Loucy (cell line): ENCODE results near the gene OTOP3.

Experiments used
- H2AFZ ChIP-seq: fragments of 200-600 bp; sonication (generic); 2 replicates; pipeline ENCODE4 v1.6.0; 2016; ENCODE audit warnings: antibody characterized with exemption, mild to moderate bottlenecking, low read length, moderate library complexity
- H3F3A ChIP-seq: fragments of 200-600 bp; 2 replicates; pipeline ENCODE4 v1.6.0; 2016; ENCODE audit warnings: antibody characterized with exemption, low read depth, mild to moderate bottlenecking
- H3K27me3 ChIP-seq: fragments of 200-600 bp; sonication (generic); 2 replicates; pipeline ENCODE4 v1.6.1; 2014; ENCODE audit warnings: low read length, mild to moderate bottlenecking; ENCODE audit not compliant: insufficient read depth, poor library complexity, severe bottlenecking
- H3K36me3 ChIP-seq: fragments of 200-600 bp; sonication (generic); 2 replicates; pipeline ENCODE4 v1.6.1; 2016; ENCODE audit warnings: low read length; ENCODE audit not compliant: insufficient read depth
- H3K4me1 ChIP-seq: fragments of 200-600 bp; sonication (generic); 2 replicates; pipeline ENCODE4 v1.5.1; 2014; ENCODE audit warnings: low read length, mild to moderate bottlenecking; ENCODE audit not compliant: insufficient read depth, poor library complexity, severe bottlenecking
- H3K4me2 ChIP-seq: fragments of 200-600 bp; sonication (generic); 2 replicates; pipeline ENCODE4 v1.6.0; 2014; ENCODE audit warnings: antibody characterized with exemption, low read length, low read depth, mild to moderate bottlenecking; ENCODE audit not compliant: poor library complexity, severe bottlenecking
- H3K4me3 ChIP-seq: fragments of 200-600 bp; sonication (generic); 2 replicates; pipeline ENCODE4 v1.5.1; 2014; ENCODE audit warnings: low read length, mild to moderate bottlenecking, mixed read lengths; ENCODE audit not compliant: poor library complexity, severe bottlenecking
- H3K79me2 ChIP-seq: fragments of 200-600 bp; sonication (generic); 2 replicates; pipeline ENCODE4 v1.6.1; 2014; ENCODE audit warnings: low read length; ENCODE audit not compliant: insufficient read depth
- H3K9ac ChIP-seq: fragments of 200-600 bp; sonication (generic); 2 replicates; pipeline ENCODE4 v1.6.0; 2014; ENCODE audit warnings: mild to moderate bottlenecking, low read depth, low read length, moderate library complexity; ENCODE audit not compliant: poor library complexity, severe bottlenecking
- H3K9me2 ChIP-seq: fragments of 200-600 bp; sonication (generic); replicated peaks from 2 replicates; pipeline ENCODE4 v1.6.1; 2016; ENCODE audit warnings: low read depth, low read length, mixed read lengths
- H3K9me3 ChIP-seq: fragments of 200-600 bp; sonication (generic); 2 replicates; pipeline ENCODE4 v1.6.1; 2014; ENCODE audit warnings: mild to moderate bottlenecking, antibody characterized with exemption, low read length, low read depth; ENCODE audit not compliant: insufficient read depth
- H4K20me1 ChIP-seq: fragments of 200-600 bp; sonication (generic); 2 replicates; pipeline ENCODE4 v1.6.0; 2014; ENCODE audit warnings: antibody characterized with exemption, low read length, mild to moderate bottlenecking; ENCODE audit not compliant: insufficient read depth, poor library complexity, severe bottlenecking
- EZH2phosphoT487 ChIP-seq: fragments of 200-600 bp; IDR thresholded peaks from 2 replicates; pipeline ENCODE4 v1.6.1; 2018; ENCODE audit warnings: antibody characterized with exemption, mild to moderate bottlenecking, moderate library complexity, borderline replicate concordance
- TF ChIP-seq, protein P1 (sequence below): fragments of 200-600 bp; sonication (generic); conservative IDR thresholded peaks from 2 replicates; pipeline ENCODE4 v1.5.1; 2014; ENCODE audit warnings: mild to moderate bottlenecking, antibody characterized with exemption, low read length

OTOP3 gene

DNA sequence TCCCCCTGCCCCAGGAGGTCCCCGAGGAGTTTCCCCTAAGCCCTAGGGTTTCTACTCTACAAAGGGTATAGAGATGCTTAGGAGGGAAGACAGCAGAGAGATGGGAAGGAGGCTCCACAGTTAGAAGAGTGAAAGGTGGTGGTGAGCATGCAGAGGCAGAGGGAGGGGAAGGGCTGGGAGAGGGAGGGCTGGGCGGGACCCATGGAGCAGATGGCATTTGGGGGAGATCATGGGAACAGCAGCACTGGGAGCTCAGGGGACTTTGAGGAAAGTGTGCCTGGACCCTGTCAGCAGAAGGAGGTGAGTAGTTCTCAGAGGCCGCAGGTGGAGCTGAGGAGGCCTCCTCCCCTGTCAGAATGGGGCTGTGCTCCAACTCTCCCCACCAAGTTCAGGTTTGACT lies 650 bp upstream of the OTOP3 start:
- Histone ChIP-seq H3K36me3 (no peaks in the 10 kb centered on the region), H3K4me2 (no peak overlapping the region), H3K9ac (no peak overlapping the region), H3K79me2 (no peaks in the 10 kb centered on the region), H3K4me1 (no peaks in the 10 kb centered on the region), H3K9me3 (no peaks in the 10 kb centered on the region), H3K4me3 (no peak overlapping the region), H3K27me3 (no peaks in the 10 kb centered on the region), H3K9me2 (no peaks in the 10 kb centered on the region), H2AFZ (no peak overlapping the region), H3F3A (no peaks in the 10 kb centered on the region), H4K20me1 (no peaks in the 10 kb centered on the region)
- TF ChIP-seq, protein P1, sequence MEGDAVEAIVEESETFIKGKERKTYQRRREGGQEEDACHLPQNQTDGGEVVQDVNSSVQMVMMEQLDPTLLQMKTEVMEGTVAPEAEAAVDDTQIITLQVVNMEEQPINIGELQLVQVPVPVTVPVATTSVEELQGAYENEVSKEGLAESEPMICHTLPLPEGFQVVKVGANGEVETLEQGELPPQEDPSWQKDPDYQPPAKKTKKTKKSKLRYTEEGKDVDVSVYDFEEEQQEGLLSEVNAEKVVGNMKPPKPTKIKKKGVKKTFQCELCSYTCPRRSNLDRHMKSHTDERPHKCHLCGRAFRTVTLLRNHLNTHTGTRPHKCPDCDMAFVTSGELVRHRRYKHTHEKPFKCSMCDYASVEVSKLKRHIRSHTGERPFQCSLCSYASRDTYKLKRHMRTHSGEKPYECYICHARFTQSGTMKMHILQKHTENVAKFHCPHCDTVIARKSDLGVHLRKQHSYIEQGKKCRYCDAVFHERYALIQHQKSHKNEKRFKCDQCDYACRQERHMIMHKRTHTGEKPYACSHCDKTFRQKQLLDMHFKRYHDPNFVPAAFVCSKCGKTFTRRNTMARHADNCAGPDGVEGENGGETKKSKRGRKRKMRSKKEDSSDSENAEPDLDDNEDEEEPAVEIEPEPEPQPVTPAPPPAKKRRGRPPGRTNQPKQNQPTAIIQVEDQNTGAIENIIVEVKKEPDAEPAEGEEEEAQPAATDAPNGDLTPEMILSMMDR, result no peak
- TF ChIP-seq EZH2phosphoT487, result no peak

DNA sequence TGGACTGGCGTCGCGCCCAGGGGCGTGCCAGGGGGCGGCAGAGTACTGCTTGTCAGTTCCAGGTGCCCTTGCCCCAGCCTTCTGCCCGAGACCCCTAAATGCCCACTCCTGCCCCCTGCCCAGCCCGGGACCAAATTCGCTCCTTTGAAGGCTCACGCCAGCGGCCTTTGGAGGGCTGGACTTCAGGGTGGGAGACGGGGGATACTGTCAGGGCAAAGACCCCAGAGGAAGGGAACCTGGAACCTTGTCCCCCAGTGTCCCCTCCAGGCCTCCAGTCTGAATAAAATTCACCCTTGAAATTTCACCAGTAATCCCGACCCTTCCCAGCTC lies 737 bp downstream of the OTOP3 start:
- Histone ChIP-seq H3K4me1 (no peaks in the 10 kb centered on the region), H3K27me3 (no peaks in the 10 kb centered on the region), H3K4me3 (no peak overlapping the region), H4K20me1 (no peaks in the 10 kb centered on the region), H3K4me2 (no peak overlapping the region), H3K9me3 (no peaks in the 10 kb centered on the region), H3K9me2 (no peaks in the 10 kb centered on the region), H3K9ac (no peak overlapping the region), H2AFZ (no peak overlapping the region), H3K36me3 (no peaks in the 10 kb centered on the region), H3F3A (no peaks in the 10 kb centered on the region), H3K79me2 (no peaks in the 10 kb centered on the region)
- no peak for TF ChIP-seq EZH2phosphoT487
- TF ChIP-seq, protein P1, result no peak

DNA sequence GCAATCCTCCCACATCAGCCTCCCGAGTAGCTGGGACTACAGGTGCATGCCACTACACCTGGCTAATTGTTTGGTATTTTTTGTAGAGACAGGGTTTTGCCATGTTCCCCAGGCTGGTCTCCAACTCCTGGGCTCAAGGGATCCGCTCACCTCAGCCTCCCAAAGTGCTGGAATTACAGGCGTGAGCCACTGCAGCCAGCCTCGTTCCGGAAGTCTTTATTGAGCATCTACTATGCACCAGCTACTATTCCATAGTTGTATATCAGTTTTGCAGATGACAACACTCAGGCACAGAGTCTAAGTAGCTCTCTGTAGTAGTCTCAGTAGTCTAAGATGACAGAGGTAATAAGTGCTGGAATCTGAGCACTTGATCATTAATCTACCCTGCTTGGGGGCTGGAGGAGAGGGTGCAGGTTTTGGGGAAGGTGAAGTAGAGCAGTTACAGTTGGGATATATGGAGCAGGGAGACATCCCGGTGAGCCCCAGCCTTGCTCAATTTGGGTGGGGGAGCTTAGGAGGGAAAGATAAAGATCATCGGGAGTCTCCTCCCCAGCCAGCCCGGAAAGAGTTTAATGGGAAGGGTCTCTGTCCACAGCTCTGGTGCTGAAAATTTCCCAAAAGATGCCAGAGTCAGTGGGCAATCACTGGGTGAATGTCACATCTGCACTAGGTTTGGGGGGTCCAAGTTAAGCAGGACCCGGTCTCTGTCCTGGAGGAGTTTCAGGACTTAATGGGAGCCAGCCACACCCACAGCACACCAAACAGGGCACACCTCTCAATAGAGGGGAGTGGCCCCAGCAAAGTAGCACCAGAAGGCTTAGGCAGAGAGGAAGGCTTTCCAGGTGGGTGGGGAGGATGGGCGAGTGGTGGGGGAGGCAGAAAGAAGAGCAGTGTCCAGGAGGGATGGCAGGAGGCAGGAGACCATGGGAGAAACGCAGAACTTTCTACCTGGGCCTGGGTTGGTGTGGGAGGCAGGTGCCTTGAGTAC lies 1.7 kb downstream of the OTOP3 start:
- TF ChIP-seq, protein P1, result no peak
- TF ChIP-seq EZH2phosphoT487, result no peak
- no peaks in the 10 kb centered on the region for H4K20me1 ChIP-seq
- H3K36me3 ChIP-seq, result no peaks in the 10 kb centered on the region
- H3K4me1 ChIP-seq, result no peaks in the 10 kb centered on the region
- no peaks in the 10 kb centered on the region for H3K9me3 ChIP-seq
- no peak overlapping the region for H2AFZ ChIP-seq
- H3F3A ChIP-seq, result no peaks in the 10 kb centered on the region
- H3K9ac ChIP-seq, result no peak overlapping the region
- no peaks in the 10 kb centered on the region for H3K9me2 ChIP-seq
- no peak overlapping the region for H3K4me3 ChIP-seq
- H3K4me2 ChIP-seq, result no peak overlapping the region
- H3K79me2 ChIP-seq, result no peaks in the 10 kb centered on the region
- no peaks in the 10 kb centered on the region for H3K27me3 ChIP-seq
